HEK293 (cell line): ENCODE results near the gene ANXA1.

Source experiments
- CTCF ChIA-PET: fragments of 350-600 bp; formaldehyde crosslinking; extraction: SDS; loops from one replicate; lab custom pipeline; 2021; ENCODE audit warnings: antibody characterized with exemption; lab: Yijun Ruan, JAX
- POLR2A ChIA-PET: fragments of 300-600 bp; formaldehyde crosslinking; extraction: SDS; loops from one replicate; lab custom pipeline; 2020; ENCODE audit warnings: antibody characterized with exemption, inconsistent platforms; lab: Yijun Ruan, JAX
- H3K27ac ChIP-seq: fragments of 200-500 bp; sonication (Bioruptor generic); 2 replicates; pipeline ENCODE4 v1.5.1; 2014; ENCODE audit warnings: low read depth, low read length, control low read depth, inconsistent platforms; ENCODE audit errors: extremely low read depth
- H3K36me3 ChIP-seq, 2 experiments: fragments of 200-500 bp in 1 of 2; sonication (Bioruptor generic) in 1 of 2; 1 replicate in 1 of 2; 2 replicates in 1 of 2; pipeline ENCODE4 v1.5.1; 2014 to 2017; ENCODE audit warnings: inconsistent platforms in 2 of 2, low read length in 2 of 2; ENCODE audit not compliant: control insufficient read depth in 2 of 2, insufficient read depth in 1 of 2
- H3K4me1 ChIP-seq: fragments of 200-500 bp; sonication (Bioruptor generic); 2 replicates; pipeline ENCODE4 v1.5.1; 2014; ENCODE audit warnings: mild to moderate bottlenecking, low read length, inconsistent platforms; ENCODE audit not compliant: control insufficient read depth, insufficient read depth
- H3K4me3 ChIP-seq: 2 replicates; pipeline ENCODE4 v1.5.1; 2011; ENCODE audit warnings: low read depth, mild to moderate bottlenecking, control low read depth, low read length, moderate library complexity
- H3K9me3 ChIP-seq: fragments of 200-500 bp; sonication (Bioruptor generic); 2 replicates; pipeline ENCODE4 v1.5.1; 2014; ENCODE audit warnings: low read depth, low read length, inconsistent platforms; ENCODE audit not compliant: control insufficient read depth, insufficient read depth
- BCL11A ChIP-seq: fragments of 450-650 bp; formaldehyde crosslinking; IDR thresholded peaks from 2 replicates; pipeline ENCODE4 v1.5.1; 2016; ENCODE audit warnings: low read depth, missing biosample characterization, missing genetic modification characterization
- FEZF1 ChIP-seq: fragments of 450-650 bp; formaldehyde crosslinking; IDR thresholded peaks from 2 replicates; pipeline ENCODE4 v1.5.1; 2016; ENCODE audit warnings: missing biosample characterization, missing genetic modification characterization
- GLI4 ChIP-seq: fragments of 450-650 bp; formaldehyde crosslinking; IDR thresholded peaks from 2 replicates; pipeline ENCODE4 v1.5.1; 2016; ENCODE audit warnings: missing biosample characterization, missing genetic modification characterization
- GLIS1 ChIP-seq: fragments of 450-650 bp; formaldehyde crosslinking; IDR thresholded peaks from 2 replicates; pipeline ENCODE4 v1.5.1; 2016; ENCODE audit warnings: missing biosample characterization, missing genetic modification characterization
- OVOL3 ChIP-seq: fragments of 450-650 bp; formaldehyde crosslinking; IDR thresholded peaks from 2 replicates; pipeline ENCODE4 v1.5.1; 2016; ENCODE audit warnings: missing biosample characterization, missing genetic modification characterization
- SP7 ChIP-seq: fragments of 450-650 bp; formaldehyde crosslinking; IDR thresholded peaks from 2 replicates; pipeline ENCODE4 v1.5.1; 2016; ENCODE audit warnings: missing biosample characterization, missing genetic modification characterization
- ZNF10 ChIP-seq: fragments of 450-650 bp; formaldehyde crosslinking; IDR thresholded peaks from 2 replicates; pipeline ENCODE4 v1.5.1; 2017; ENCODE audit warnings: missing biosample characterization, missing genetic modification characterization
- ZNF112 ChIP-seq: fragments of 450-650 bp; formaldehyde crosslinking; IDR thresholded peaks from 2 replicates; pipeline ENCODE4 v1.5.0; 2017; ENCODE audit warnings: missing biosample characterization, missing genetic modification characterization
- ZNF169 ChIP-seq: fragments of 450-650 bp; formaldehyde crosslinking; IDR thresholded peaks from 2 replicates; pipeline ENCODE4 v1.5.1; 2016; ENCODE audit warnings: missing biosample characterization, missing genetic modification characterization
- ZNF184 ChIP-seq: fragments of 450-650 bp; IDR thresholded peaks from 2 replicates; pipeline ENCODE4 v1.5.1; 2018; ENCODE audit warnings: missing biosample characterization, mild to moderate bottlenecking, missing genetic modification characterization
- ZNF221 ChIP-seq: fragments of 450-650 bp; formaldehyde crosslinking; IDR thresholded peaks from 2 replicates; pipeline ENCODE4 v1.5.1; 2017; ENCODE audit warnings: missing biosample characterization, missing genetic modification characterization, borderline replicate concordance
- ZNF239 ChIP-seq: fragments of 450-650 bp; formaldehyde crosslinking; IDR thresholded peaks from 2 replicates; pipeline ENCODE4 v1.5.1; 2016; ENCODE audit warnings: missing biosample characterization, missing genetic modification characterization
- ZNF354C ChIP-seq: fragments of 450-650 bp; formaldehyde crosslinking; IDR thresholded peaks from 2 replicates; pipeline ENCODE4 v1.5.1; 2016; ENCODE audit warnings: missing biosample characterization, missing genetic modification characterization, low read depth, borderline replicate concordance
- ZNF391 ChIP-seq: fragments of 450-650 bp; formaldehyde crosslinking; IDR thresholded peaks from 2 replicates; pipeline ENCODE4 v1.5.1; 2016; ENCODE audit warnings: low read depth, missing biosample characterization, missing genetic modification characterization, borderline replicate concordance
- ZNF423 ChIP-seq: fragments of 450-650 bp; formaldehyde crosslinking; IDR thresholded peaks from 2 replicates; pipeline ENCODE4 v1.5.1; 2016; ENCODE audit warnings: missing biosample characterization, missing genetic modification characterization
- ZNF510 ChIP-seq: fragments of 450-650 bp; formaldehyde crosslinking; IDR thresholded peaks from 2 replicates; pipeline ENCODE4 v1.5.1; 2018; ENCODE audit warnings: mild to moderate bottlenecking, missing genetic modification characterization, missing biosample characterization; ENCODE audit not compliant: insufficient replicate concordance
- ZNF571 ChIP-seq: fragments of 450-650 bp; formaldehyde crosslinking; IDR thresholded peaks from 2 replicates; pipeline ENCODE4 v1.5.0; 2017; ENCODE audit warnings: missing biosample characterization, missing genetic modification characterization
- ZNF654 ChIP-seq: fragments of 450-650 bp; formaldehyde crosslinking; IDR thresholded peaks from 2 replicates; pipeline ENCODE4 v1.5.1; 2016; ENCODE audit warnings: low read depth, missing biosample characterization, missing genetic modification characterization
- ZSCAN16 ChIP-seq: fragments of 450-650 bp; formaldehyde crosslinking; IDR thresholded peaks from 2 replicates; pipeline ENCODE4 v1.5.1; 2016; ENCODE audit warnings: missing biosample characterization, missing genetic modification characterization
- TF ChIP-seq, protein P1 (sequence below): fragments of 450-650 bp; formaldehyde crosslinking; IDR thresholded peaks from 2 replicates; pipeline ENCODE4 v1.5.1; 2016; ENCODE audit warnings: missing biosample characterization, missing genetic modification characterization
- TF ChIP-seq, protein P2 (sequence below): fragments of 450-650 bp; formaldehyde crosslinking; IDR thresholded peaks from 2 replicates; pipeline ENCODE4 v1.5.1; 2016; ENCODE audit warnings: missing biosample characterization, missing genetic modification characterization, low read depth
- TF ChIP-seq, protein P3 (sequence below): fragments of 450-650 bp; formaldehyde crosslinking; IDR thresholded peaks from 2 replicates; pipeline ENCODE4 v1.5.1; 2016; ENCODE audit warnings: missing biosample characterization, missing genetic modification characterization
- TF ChIP-seq, protein P4 (sequence below): fragments of 450-650 bp; formaldehyde crosslinking; IDR thresholded peaks from 2 replicates; pipeline ENCODE4 v1.5.1; 2016; ENCODE audit warnings: missing biosample characterization, missing genetic modification characterization, borderline replicate concordance

The ANXA1 gene

GRCh38 chr9:73176450-73176875, 24.8 kb downstream of the ANXA1 start:
- ChIA-PET CTCF (interaction anchor here (0.6 to 8.6 kb wide), 8 partner anchors 9 to 1326 kb away, joined by 3 to 171 read pairs (median 4); no protein-coding TSS in a partner anchor), POLR2A (no interaction called here)
- no peaks in the 10 kb centered on the region for H3K36me3 ChIP-seq
- H3K4me1 ChIP-seq: no peaks in the 10 kb centered on the region
- H3K9me3 ChIP-seq: no peaks in the 10 kb centered on the region
- TF ChIP-seq BCL11A (tag by site-specific recombination) (no peak), ZSCAN16 (no peak), ZNF571 (tag by site-specific recombination) (no peak), ZNF169 (tag by site-specific recombination) (no peak)
- TF ChIP-seq, protein P1, sequence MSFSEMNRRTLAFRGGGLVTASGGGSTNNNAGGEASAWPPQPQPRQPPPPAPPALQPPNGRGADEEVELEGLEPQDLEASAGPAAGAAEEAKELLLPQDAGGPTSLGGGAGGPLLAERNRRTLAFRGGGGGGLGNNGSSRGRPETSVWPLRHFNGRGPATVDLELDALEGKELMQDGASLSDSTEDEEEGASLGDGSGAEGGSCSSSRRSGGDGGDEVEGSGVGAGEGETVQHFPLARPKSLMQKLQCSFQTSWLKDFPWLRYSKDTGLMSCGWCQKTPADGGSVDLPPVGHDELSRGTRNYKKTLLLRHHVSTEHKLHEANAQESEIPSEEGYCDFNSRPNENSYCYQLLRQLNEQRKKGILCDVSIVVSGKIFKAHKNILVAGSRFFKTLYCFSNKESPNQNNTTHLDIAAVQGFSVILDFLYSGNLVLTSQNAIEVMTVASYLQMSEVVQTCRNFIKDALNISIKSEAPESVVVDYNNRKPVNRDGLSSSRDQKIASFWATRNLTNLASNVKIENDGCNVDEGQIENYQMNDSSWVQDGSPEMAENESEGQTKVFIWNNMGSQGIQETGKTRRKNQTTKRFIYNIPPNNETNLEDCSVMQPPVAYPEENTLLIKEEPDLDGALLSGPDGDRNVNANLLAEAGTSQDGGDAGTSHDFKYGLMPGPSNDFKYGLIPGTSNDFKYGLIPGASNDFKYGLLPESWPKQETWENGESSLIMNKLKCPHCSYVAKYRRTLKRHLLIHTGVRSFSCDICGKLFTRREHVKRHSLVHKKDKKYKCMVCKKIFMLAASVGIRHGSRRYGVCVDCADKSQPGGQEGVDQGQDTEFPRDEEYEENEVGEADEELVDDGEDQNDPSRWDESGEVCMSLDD (tag by site-specific recombination): no peak
- TF ChIP-seq, protein P2, sequence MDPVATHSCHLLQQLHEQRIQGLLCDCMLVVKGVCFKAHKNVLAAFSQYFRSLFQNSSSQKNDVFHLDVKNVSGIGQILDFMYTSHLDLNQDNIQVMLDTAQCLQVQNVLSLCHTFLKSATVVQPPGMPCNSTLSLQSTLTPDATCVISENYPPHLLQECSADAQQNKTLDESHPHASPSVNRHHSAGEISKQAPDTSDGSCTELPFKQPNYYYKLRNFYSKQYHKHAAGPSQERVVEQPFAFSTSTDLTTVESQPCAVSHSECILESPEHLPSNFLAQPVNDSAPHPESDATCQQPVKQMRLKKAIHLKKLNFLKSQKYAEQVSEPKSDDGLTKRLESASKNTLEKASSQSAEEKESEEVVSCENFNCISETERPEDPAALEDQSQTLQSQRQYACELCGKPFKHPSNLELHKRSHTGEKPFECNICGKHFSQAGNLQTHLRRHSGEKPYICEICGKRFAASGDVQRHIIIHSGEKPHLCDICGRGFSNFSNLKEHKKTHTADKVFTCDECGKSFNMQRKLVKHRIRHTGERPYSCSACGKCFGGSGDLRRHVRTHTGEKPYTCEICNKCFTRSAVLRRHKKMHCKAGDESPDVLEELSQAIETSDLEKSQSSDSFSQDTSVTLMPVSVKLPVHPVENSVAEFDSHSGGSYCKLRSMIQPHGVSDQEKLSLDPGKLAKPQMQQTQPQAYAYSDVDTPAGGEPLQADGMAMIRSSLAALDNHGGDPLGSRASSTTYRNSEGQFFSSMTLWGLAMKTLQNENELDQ: no peak
- TF ChIP-seq, protein P3, sequence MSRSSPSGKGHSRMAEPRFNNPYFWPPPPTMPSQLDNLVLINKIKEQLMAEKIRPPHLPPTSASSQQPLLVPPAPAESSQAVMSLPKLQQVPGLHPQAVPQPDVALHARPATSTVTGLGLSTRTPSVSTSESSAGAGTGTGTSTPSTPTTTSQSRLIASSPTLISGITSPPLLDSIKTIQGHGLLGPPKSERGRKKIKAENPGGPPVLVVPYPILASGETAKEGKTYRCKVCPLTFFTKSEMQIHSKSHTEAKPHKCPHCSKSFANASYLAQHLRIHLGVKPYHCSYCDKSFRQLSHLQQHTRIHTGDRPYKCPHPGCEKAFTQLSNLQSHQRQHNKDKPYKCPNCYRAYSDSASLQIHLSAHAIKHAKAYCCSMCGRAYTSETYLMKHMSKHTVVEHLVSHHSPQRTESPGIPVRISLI: no peak
- no peak overlapping the region for H3K27ac ChIP-seq
- H3K4me3 ChIP-seq: no peak overlapping the region

DNA sequence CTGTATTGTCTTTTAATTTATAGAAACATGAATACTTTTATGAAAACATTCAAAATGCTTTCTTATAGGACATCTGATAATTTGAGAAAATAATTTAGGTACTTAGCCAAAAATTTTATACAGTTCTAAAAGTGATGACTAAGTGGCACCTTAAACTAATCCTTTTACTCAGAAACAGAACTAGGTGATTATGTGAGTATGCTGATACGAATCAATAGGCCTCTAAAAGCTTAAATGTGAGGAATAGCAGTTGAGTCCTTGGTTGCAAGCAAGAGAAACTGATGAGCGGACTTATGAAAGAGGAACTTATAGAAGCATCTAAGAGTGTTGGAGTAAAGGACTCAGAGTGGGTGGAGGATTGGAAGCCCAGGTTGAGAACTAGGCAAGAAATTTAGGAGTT, 26.4 kb downstream of the ANXA1 start:
- CTCF ChIA-PET: interaction anchor here (0.6 to 8.6 kb wide), 5 partner anchors 23 to 96 kb away, joined by 3 to 171 read pairs (median 3); no protein-coding TSS in a partner anchor
- no peaks in the 10 kb centered on the region for H3K36me3 ChIP-seq
- H3K4me3 ChIP-seq: no peak overlapping the region
- H3K27ac ChIP-seq: no peak overlapping the region
- no peak for TF ChIP-seq ZNF510 (tag by site-specific recombination)
- TF ChIP-seq, all 188 proteins: peak for 0
- POLR2A ChIA-PET: no interaction called here
- no peaks in the 10 kb centered on the region for H3K4me1 ChIP-seq
- no peaks in the 10 kb centered on the region for H3K9me3 ChIP-seq

- POLR2A ChIA-PET: interaction anchor here (0.5 to 1.6 kb wide), 2 partner anchors 22 to 28 kb away, joined by 3 read pairs; partner anchors contain the start of gene ANXA1
- CTCF ChIA-PET: interaction anchor here (0.6 to 8.6 kb wide), 13 partner anchors 8 to 1141 kb away, joined by 3 to 171 read pairs (median 3); no protein-coding TSS in a partner anchor
- Histone ChIP-seq H3K36me3 (no peaks in the 10 kb centered on the region), H3K4me3 (no peak overlapping the region), H3K9me3 (no peaks in the 10 kb centered on the region), H3K4me1 (no peaks in the 10 kb centered on the region), H3K27ac (no peak overlapping the region)
- TF ChIP-seq GLI4 (tag by site-specific recombination) (no peak), SP7 (0 out of 2 replicates have a peak, but pooled peaks have one; percentile 28), OVOL3 (tag by site-specific recombination) (no peak), ZNF10 (tag by site-specific recombination) (no peak), ZNF239 (tag by site-specific recombination) (no peak), ZNF423 (tag by site-specific recombination) (no peak), ZNF184 (tag by site-specific recombination) (no peak), GLIS1 (tag by site-specific recombination) (peak; percentile 8; the same call in 1 of the 2 replicates), ZNF221 (no peak), FEZF1 (tag by site-specific recombination) (no peak), ZNF654 (tag by site-specific recombination) (no peak), ZNF112 (tag by site-specific recombination) (no peak), ZNF354C (tag by site-specific recombination) (no peak), ZNF391 (tag by site-specific recombination) (no peak)
- TF ChIP-seq, protein P4, sequence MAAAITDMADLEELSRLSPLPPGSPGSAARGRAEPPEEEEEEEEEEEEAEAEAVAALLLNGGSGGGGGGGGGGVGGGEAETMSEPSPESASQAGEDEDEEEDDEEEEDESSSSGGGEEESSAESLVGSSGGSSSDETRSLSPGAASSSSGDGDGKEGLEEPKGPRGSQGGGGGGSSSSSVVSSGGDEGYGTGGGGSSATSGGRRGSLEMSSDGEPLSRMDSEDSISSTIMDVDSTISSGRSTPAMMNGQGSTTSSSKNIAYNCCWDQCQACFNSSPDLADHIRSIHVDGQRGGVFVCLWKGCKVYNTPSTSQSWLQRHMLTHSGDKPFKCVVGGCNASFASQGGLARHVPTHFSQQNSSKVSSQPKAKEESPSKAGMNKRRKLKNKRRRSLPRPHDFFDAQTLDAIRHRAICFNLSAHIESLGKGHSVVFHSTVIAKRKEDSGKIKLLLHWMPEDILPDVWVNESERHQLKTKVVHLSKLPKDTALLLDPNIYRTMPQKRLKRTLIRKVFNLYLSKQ (tag by site-specific recombination): no peak
Observed at GRCh38 chr9:73179589-73179988, 27.9 kb downstream of the ANXA1 start.
